HFF-Myc (cell line): ENCODE data around the gene FOXA1.

Source experiments
- DNase-seq: peaks from one replicate; pipeline ENCODE4 v3.0.0-alpha.2; 2011; ENCODE audit warnings: low read depth; ENCODE audit errors: extremely low read depth
- H3K4me3 ChIP-seq: replicated peaks from 2 replicates; pipeline ENCODE4 v1.5.1; 2011; ENCODE audit warnings: low read depth, mild to moderate bottlenecking, control low read depth, low read length
- CTCF ChIP-seq: IDR thresholded peaks from 2 replicates; pipeline ENCODE4 v1.5.1; 2012; ENCODE audit warnings: mild to moderate bottlenecking, low read depth, low read length, control low read depth; ENCODE audit errors: missing control alignments

FOXA1 gene

GRCh38 chr14:37617864-37618365 lies 22.9 kb upstream of the FOXA1 start:
- no peak overlapping the region for H3K4me3 ChIP-seq
- TF ChIP-seq CTCF: no peak
- no peak for DNase-seq

- no peak overlapping the region for H3K4me3 ChIP-seq
- no peak for DNase-seq
- TF ChIP-seq CTCF: no peak
These were observed 21.8 kb upstream of the FOXA1 start for GRCh38 chr14:37616853-37617252.

GRCh38 chr14:37615582-37616289 lies 20.7 kb upstream of the FOXA1 start:
- H3K4me3 ChIP-seq: no peak overlapping the region
- no peak for TF ChIP-seq CTCF
- DNase-seq: no peak

- no peak overlapping the region for H3K4me3 ChIP-seq
- no peak for DNase-seq
- no peak for TF ChIP-seq CTCF
These were observed 16.0 kb upstream of the FOXA1 start for GRCh38 chr14:37610945-37611523.

- no peak for DNase-seq
- TF ChIP-seq CTCF: no peak
- H3K4me3 ChIP-seq: no peak overlapping the region
These were observed 13.6 kb upstream of the FOXA1 start for GRCh38 chr14:37608649-37609048.

GRCh38 chr14:37606678-37607077 lies 11.6 kb upstream of the FOXA1 start:
- TF ChIP-seq CTCF: no peak
- DNase-seq: no peak
- no peak overlapping the region for H3K4me3 ChIP-seq
